Measurements from ENCODE around the gene PABPN1L.
A peak's percentile ranks its signal among the peaks of the same experiment; 100 is the strongest.

PABPN1L gene

DNA sequence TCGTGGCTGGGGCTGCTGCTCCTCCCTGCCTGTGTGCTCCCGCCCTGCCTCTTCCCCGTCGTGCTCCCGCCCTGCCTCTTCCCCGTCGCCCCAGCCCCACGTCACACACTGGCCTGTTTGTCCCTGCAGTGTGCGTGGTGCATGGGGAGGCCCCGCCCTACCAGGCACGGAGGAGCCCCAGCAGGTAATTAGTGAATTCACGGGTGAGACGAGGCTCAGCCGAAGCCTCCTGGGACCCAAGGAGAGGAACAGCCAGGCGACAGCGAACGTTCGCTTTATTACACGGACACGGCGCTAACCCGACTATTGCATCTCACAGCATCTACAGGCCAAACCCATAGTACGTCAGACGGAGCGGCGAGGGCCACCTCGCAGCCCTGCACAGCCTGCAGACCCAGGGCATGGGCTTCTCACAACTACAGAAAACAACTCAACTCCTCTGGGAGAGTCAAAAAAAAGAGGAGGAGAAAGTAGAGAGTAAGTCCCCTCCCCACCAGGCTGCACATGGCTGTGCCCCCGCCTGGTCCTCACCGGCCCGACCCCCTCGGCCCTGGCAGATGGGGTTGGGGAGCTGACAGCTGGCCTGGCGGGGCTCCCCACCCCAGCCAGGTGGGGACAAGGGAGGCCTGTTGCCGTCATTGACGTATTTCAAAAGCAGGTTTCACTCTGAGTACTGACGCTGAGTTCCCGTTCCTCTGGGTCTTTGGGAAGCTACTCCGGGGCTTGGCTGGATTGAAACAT, 4.3 kb upstream of the PABPN1L start:
- DNase-seq (ENCODE audit: low read depth in 1 of 2, low spot score in 1 of 2), result no peak

DNA sequence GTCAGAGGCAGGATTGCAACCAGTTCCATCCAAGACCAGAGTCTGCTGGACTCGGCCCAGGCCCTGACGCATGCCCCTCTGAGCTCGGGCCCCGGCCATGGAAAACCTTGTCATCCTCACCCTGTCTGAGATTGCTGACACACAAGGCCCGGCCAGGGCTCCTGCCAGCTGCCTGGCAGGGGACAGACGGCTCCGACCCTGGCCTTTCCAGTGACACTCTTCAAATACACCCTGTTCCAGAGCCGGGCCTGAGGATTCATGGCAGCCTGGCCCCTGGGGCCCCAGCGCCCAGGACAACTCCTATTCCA, 3.2 kb upstream of the PABPN1L start:
- no peak for DNase-seq (ENCODE audit: low read depth in 1 of 2, low spot score in 1 of 2)

DNA sequence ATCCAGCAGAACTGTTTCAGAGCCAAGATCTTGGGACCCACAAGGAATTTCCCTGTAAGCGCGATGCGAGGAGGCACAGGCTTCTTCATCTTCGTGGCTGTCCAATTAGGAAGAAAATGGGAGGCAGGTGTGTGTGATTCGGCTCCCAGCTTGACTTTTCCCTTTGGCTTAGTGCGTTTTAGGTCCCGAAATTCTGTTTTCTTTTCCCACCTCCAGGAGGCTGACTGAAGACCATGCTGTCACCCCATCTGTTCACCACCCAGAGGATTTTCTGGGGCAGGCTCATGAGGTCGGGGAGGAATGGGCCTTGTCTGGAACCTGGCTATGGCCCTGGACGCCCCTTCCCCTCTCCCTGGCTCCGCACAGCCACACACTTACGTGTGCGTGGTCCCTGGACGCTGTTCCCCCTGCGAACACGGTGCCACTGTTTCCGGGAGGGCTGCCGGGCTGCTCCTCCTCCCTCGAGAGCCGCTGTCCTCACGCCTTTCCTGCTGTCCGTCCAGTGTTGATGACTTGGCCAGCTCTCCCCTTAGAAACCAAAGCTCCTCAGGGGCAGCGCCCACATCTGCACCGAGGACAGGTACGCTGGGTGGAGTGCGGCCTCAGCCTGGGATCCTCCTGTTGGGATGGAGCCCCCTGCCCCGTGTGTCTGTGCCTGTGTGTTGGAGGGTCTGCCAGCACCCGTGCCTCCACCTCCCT, 2.7 kb upstream of the PABPN1L start:
- DNase-seq (ENCODE audit: low read depth in 1 of 2, low spot score in 1 of 2), result no peak

DNA sequence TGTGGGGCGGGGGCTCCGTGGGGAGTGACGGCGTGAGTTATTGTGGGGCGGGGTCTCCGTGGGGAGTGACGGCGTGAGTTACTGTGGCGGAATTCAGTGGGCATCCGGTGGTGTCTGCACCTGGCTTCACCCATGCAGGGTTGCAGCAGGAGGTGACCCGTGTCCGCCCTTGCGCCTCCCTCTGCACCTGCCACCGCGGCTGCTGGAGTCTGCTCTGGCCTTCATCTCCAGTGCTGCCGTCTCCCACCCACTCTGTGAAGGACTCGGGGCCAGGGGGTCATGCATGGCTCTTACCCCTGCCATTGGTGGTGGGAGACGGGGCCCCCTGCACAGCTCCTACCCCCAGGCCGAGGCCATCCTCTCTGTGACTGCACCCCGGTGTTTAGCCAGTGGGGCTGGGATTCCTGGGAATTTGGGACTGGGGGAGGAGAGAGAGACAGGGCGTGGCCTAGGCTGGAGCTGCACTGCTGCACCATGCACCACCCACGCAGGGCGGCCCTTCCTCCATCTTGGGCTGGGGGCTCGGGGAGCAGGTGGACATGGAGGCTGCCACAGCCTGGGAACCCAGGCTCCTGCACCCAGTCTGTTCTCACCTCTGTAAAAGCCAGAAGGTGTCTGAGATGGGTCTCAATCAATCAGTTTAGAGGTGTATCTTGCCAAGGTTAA, 1.3 kb upstream of the PABPN1L start:
- no peak for DNase-seq (ENCODE audit: low read depth in 1 of 2, low spot score in 1 of 2)

DNA sequence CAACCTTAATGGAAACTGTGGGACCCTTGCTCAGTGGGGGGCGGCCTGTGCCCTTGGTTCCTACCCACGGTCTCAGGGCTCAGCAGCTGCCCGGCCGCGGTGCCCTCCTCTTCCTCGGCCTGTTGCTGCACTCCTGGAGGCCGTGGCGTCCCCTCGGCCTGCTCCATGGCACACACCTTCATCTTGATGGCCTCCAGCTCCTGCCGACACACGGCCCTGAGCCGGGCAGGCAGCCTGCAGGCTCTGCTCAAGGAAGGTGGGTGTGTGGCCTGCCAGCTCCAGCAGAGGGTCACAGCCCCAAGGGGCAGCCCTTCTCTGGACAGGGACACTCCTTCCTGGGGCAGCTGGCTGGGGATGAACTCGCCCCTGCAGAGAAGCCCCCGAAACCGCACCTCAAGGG, 718 bp downstream of the PABPN1L start:
- no peak for DNase-seq (ENCODE audit: low read depth in 1 of 2, low spot score in 1 of 2)

DNA sequence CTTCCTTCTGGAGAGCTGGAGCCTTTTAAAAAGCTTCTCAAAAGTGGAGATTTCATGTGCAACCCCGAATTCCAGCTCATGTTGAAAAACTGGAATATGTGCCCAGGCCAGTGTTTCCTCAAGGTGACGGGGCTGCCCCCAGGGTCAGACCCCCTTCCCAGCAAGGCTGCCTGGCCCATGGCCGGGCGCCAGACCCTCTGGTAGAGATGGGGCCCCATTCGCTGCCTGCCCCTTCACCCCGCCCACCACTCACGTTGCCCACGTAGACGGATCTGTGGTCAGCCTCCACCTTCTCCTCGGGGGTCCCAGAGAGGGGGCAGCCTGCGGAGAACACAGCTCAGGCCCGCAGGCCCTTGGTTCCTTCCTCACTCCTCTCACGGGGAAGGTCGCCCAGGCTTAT, 1.1 kb downstream of the PABPN1L start:
- no peak for DNase-seq (ENCODE audit: low read depth in 1 of 2, low spot score in 1 of 2)

DNA sequence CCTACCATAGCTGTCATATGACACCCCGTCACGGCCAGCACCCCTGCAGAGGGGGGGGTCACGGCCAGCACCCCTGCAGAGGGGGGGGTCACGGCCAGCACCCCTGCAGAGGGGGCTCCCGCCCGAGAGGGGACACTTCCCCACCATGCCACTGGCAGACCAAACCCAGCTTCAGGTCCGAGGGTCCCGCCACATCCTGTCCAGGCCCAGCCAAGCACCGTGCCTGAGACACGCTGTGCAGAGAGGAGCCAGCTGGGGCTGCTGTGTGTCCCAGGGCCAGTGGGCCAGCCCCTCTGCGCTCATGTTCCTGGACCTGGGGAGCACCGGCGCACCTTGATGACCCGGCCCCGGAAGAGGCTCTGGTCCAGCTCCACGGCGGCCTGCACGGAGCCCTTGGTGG, 1.9 kb downstream of the PABPN1L start:
- no peak for DNase-seq (ENCODE audit: low read depth in 1 of 2, low spot score in 1 of 2)

DNA sequence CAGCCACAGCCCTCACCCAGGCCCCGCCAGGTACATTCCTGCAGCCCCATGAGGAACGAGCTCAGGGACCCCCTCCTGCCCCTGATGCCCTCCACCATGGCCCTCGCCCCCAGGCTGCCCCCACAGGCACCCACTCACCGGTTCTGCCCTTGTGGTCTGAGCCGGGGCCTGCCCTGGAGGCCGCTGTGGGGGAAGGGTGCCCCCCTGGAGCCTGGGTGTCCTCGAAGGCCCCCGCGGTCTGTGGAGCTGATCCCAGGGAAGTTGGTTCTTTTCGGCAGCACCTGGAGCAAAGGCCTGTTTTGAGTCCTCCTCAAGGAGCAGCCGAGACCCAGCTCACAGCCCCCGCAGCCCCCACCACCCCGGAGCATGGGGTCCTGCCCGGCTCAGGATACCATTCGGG, 2.4 kb downstream of the PABPN1L start:
- DNase-seq (ENCODE audit: low read depth in 1 of 2, low spot score in 1 of 2), result no peak

DNA sequence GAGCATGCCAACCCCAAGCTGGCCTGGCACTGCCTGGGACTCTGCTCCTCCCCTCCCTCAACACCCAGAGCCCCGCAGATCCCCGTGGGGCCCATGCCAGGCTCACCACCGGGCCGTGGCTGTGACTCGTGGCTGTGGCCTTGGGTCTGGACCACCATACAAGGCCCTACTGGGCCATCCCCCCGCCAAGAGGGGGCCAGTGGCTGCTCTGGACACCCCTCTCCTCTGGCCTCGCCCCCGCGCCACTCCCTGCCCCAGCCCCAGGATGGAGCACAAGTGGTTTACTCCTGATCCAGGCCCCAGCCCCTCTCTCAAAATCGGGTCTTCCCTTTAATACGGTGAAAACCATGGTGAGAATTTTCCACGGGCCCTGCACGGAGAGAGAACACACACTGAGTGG, 3.0 kb downstream of the PABPN1L start:
- no peak for DNase-seq (ENCODE audit: low read depth in 1 of 2, low spot score in 1 of 2)

DNA sequence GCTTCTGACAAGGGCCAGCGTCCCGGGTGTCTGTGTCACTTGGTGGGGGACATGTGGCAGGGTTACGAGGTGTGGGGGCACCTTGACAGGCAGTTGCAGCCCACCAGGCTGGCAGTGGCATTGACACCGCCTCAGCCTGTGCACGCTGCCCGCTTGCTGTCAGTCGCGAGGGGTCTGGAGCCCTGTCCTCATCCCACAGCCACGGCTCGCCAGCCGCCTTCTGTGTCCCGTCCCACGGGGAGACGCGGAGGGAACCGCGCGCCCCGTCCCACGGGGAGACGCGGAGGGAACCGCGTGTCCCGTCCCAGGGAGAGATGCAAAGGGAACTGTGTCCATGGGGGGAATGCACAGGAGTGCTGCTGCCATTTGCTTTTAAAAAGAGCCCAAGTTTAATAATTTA, 3.5 kb downstream of the PABPN1L start:
- DNase-seq (ENCODE audit: low read depth in 1 of 2, low spot score in 1 of 2), result no peak

DNA sequence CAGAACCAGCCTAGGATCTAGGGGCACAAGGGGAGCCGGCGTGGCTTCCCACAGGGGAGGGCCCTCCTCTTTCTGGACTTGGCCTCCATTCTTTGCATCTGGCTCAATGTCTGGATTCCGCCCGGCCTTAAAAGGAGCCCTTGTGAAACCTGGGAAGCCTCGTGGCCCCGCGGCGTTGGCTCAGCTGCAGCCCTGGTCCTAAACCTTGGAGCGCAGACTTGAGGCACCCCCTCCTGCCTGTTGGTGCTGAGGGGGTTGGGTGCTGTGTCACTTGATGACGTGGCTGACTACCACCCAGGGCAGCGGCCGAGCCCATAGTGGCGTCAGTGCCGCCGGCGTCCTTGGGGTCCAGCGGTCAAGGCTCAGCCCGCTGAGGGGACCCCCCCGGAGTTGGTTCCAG, 5.1 kb downstream of the PABPN1L start:
- no peak for DNase-seq (ENCODE audit: low read depth in 1 of 2, low spot score in 1 of 2)

DNA sequence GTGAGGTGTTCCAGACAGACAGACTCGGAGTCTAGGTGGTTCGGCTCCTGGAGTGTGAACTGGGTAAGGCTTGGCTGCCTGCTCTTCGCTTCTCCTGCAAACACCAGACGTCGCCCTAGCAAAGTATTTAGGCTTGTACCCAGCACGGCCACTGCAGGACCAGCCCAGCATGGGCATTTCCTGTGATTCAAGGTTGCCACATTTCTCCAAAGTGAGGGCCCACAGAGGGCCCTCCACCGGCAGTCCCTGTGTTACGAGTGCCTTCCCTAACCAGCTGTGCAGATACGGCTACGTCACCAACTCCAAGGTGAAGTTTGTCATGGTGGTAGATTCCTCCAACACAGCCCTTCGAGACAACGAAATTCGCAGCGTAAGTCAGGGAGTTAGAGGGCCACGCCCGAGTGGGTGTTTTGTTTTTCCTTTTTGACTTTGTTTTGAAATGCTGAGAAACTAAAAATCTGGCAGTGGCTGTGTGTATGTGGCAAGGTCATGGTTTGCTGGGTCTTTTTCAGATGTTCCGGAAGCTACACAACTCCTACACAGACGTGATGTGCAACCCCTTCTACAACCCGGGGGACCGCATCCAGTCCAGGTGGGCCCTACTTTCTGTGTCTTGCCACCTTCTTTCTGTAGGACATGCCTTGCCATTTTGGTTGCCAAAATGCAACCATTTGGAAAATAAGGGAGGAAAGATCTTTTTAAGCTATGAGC, 6.9 kb downstream of the PABPN1L start:
- DNase-seq (ENCODE audit: low read depth in 1 of 2, low spot score in 1 of 2), result no peak

DNA sequence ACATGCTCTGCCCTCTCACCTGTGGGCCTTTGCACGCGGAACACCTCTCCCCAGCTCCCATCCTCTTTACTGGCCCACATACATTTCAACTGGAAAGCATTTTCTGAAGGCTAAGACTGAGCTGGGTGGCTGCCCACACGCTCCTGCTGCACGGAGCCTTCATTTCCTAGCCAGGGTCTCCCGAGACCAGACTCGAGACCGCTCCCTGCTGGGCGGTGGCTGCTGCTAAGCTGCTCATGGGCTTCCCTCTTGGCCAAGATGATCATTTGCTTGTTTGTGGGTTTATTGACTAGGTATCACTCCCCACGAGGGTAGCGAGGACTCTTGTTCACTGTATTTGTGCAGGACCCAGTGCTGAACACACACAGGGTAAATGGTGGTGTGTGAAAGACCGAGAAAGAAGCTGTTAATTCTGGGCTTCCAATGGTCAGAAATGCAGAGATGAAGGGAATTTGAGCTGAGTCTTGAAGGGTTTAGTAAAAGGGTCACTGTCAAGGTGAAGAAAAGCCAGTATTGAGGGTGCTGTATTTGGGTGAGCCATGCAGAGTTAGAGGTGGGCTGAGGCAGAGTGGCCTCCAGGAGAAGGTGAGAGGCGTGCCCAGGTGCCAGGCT, 8.6 kb downstream of the PABPN1L start:
- peak; percentile 45 to 61 for DNase-seq (ENCODE audit: low read depth in 1 of 2, low spot score in 1 of 2)

DNA sequence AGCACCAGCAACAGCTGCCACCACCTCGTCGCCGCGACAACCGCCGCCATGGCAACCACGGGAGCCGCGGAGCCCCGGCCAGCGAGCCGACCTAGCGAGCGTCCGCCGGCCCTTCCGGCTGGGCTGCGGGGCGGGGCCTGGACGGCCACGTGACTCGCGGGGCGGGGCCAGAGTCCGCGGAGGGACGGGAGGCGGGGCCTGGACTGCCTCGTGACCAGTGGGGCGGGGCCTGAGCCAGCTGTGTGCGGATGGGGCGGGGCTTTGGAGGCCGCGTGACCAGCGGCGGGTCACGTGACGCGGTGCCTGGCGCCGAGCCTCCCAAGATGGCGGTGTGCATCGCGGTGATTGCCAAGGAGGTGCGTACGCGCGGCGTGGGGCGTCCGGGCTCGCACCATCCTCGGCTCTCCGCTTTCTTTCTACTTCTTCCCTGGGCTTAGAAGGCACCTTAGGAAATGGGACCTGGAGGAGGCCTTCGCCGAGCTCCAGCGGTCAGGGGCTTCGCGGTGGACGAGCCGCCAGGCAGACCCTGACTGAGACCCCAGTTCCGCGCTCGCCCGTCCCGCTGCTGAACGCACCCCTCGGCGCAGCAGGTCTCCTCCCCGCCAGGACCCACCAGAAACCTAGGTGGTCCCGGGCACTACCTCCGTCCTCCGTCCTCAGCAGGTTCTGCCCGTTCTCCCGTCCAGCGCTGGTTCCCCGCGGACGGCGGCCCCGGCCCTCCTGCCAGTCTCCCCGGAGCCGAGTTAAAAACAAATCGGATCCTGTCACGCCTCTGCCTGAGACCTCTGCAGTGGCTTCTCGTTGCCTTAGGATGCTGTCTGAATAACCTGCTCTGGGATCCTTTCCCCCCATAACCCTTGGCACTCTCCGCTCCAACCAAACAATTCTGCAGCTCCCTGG, 9.4 kb downstream of the PABPN1L start, which contains the start of the genes GALNS and TRAPPC2L:
GALNS (minus strand) TSS at position 120 of the 900 bp plus-strand sequence; CDS start at position 50, 70 bp downstream.
TRAPPC2L (plus strand) TSS at position 300 of the 900 bp plus-strand sequence; CDS start at position 324, 24 bp downstream.
- DNase-seq (ENCODE audit: low read depth in 1 of 2, low spot score in 1 of 2), result peak; percentile 98

DNA sequence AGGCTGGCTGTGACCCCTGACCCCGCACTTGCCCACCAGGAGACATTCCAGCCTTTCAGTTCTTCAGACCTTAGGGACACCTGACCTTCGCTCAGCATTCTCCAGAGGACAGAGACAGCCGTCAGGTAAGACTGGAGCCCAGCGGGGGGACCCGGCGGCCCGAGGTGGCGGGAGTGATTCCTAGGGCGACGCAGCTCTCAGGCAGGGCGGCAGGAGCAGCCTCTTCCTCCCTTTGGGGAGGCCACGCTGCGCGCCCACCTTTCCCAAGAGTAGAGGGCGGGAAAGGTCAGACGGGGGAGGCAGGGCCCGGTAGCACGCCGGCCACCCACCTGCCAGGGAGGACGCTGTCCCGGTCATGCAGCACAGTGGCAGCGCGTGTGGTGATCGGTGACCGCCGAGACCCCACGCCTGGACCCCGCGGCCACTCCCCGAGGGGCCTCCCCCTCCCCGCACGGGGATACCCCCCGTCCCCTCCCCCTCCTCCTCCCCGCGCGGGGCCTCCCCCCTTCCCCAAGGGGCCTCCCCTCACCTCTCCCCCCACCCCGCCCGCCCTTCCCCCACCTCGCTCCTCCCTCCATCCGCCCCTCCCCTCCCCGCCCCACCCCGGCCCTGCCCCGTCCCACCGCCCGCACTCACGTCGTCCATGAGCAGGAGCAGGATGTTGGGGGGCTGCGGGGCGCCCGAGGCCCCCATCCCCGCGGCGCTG, 10.2 kb downstream of the PABPN1L start:
- no peak for DNase-seq (ENCODE audit: low read depth in 1 of 2, low spot score in 1 of 2)

DNA sequence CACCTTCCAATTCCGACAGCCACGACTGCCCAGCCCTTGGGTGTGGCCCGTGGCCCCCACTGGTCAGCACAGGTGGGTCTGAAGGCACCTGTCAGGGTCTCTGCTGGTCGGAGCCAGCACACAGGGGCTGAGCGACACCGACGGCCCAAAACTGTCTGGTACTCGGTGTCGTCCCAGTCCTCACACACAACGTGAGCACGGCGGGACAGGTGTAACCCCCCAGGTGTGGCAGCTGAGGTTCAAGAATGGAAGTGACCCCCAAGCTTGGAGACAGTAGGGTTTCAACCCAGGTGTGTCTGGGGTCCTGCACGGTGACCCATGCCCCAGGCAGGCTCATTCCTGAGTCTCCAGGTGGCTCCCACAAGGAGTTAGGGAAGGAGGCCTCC, 10.7 kb downstream of the PABPN1L start:
- no peak for DNase-seq (ENCODE audit: low read depth in 1 of 2, low spot score in 1 of 2)

DNA sequence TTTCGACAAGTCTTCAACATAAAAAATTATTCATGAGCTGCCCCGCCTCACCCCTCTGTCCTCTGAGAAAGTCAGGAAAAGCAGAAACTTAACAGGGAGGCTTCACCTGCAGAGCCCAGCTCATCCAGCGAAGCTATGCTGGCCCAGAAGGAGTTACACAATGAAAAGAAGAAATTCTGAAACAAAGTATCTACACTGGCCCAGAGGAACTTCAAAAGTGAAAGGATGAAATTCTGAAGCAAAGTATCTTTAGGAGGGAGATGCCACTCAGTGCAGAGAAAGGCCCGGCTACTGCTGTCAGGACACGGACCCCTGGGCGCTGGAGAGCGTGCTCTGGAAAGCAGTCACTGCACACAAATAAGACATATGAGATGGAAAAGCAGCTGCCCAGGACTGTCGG, 11.3 kb downstream of the PABPN1L start:
- no peak for DNase-seq (ENCODE audit: low read depth in 1 of 2, low spot score in 1 of 2)

DNA sequence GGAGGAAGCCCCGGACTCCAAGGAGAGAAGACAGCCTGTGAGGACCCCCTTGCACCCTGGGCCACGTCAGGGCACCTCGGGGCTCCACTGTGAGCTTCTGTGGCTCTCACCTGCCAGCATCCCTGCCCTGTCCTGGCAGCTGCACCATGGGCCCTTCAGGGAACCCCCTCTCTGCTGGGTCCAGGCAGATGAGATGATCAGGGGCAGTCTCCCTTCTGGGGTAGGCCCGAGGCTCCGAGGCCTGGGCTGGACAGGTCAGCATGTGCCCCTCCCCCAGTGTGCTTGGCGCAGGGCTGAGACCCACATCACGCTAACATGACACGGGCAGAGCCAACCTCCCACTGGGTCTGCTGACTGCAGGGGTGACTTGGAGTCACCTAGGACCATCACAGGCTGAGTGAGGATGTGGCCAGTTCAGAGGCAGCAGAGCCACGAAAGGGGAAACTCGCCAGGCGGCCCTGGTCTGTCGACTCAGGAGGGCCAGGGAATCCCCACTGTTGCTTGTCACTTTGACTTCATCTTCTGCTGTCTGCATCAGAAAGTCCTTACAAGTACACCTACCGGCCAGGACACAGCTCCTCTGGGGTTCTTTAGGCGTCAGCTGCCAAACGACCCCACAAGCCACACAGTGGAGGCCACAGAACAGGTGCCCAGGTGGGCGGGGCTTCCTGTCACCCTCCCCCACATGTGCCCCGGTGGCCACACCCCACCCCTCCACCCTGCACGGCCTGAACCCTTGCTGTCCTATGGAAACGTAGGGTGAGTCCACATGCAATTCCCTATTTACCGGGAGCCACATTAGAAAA, 12.0 kb downstream of the PABPN1L start:
- no peak for DNase-seq (ENCODE audit: low read depth in 1 of 2, low spot score in 1 of 2)

All from activated CD4-positive, alpha-beta T cell treated with anti-CD3 and anti-CD28 coated beads, Interleukin-2, amount 50 U/mL, for 24 hours (primary cell).